NCI-H1417 (cell line): ENCODE measurements around the gene BNC2.

Source experiments
- DNase-seq, 3 experiments: peaks; one replicate each; lab custom pipeline; 2025; lab: John Stamatoyannopoulos, UW

The BNC2 gene

GRCh38 chr9:16633794-16634193 lies 236.7 kb downstream of the BNC2 start:
- DNase-seq, result no peak

- no peak for DNase-seq
Observed at GRCh38 chr9:16628413-16628812, 242.1 kb downstream of the BNC2 start.

- peak in 1 of 3 experiments; percentile 39 for DNase-seq
Observed at GRCh38 chr9:16627967-16628366, 242.5 kb downstream of the BNC2 start.

- DNase-seq, result peak in 1 of 3 experiments; percentile 39
Observed at GRCh38 chr9:16627521-16627920, 242.9 kb downstream of the BNC2 start.

- DNase-seq, result peak in 2 of 3 experiments; percentile 38 to 74
Observed at GRCh38 chr9:16626577-16627130, 243.8 kb downstream of the BNC2 start.

- DNase-seq, result peak in 1 of 3 experiments; percentile 7
Observed at GRCh38 chr9:16625811-16626210, 244.7 kb downstream of the BNC2 start.

GRCh38 chr9:16625161-16625631 lies 245.3 kb downstream of the BNC2 start:
- DNase-seq, result no peak

GRCh38 chr9:16624744-16625117 lies 245.7 kb downstream of the BNC2 start:
- no peak for DNase-seq

- DNase-seq, result no peak
Observed at GRCh38 chr9:16623989-16624743, 246.3 kb downstream of the BNC2 start.

- DNase-seq, result peak in 1 of 3 experiments; percentile 19
Observed at GRCh38 chr9:16622541-16622940, 247.9 kb downstream of the BNC2 start.

- no peak for DNase-seq
Observed at GRCh38 chr9:16619914-16620520, 250.5 kb downstream of the BNC2 start.

- no peak for DNase-seq
Observed at GRCh38 chr9:16619402-16619801, 251.1 kb downstream of the BNC2 start.

- DNase-seq, result no peak
Observed at GRCh38 chr9:16618524-16618923, 251.9 kb downstream of the BNC2 start.

- no peak for DNase-seq
Observed at GRCh38 chr9:16616686-16617085, 253.8 kb downstream of the BNC2 start.

- no peak for DNase-seq
Observed at GRCh38 chr9:16615451-16615850, 255.0 kb downstream of the BNC2 start.

- DNase-seq, result no peak
Observed at GRCh38 chr9:16613605-16614004, 256.9 kb downstream of the BNC2 start.

- no peak for DNase-seq
Observed at GRCh38 chr9:16613051-16613450, 257.4 kb downstream of the BNC2 start.

- no peak for DNase-seq
Observed at GRCh38 chr9:16612627-16613026, 257.8 kb downstream of the BNC2 start.

- no peak for DNase-seq
Observed at GRCh38 chr9:16611983-16612382, 258.5 kb downstream of the BNC2 start.

GRCh38 chr9:16611001-16611400 lies 259.5 kb downstream of the BNC2 start:
- DNase-seq, result no peak

- no peak for DNase-seq
Observed at GRCh38 chr9:16610538-16610937, 259.9 kb downstream of the BNC2 start.

- no peak for DNase-seq
Observed at GRCh38 chr9:16608906-16609305, 261.6 kb downstream of the BNC2 start.

GRCh38 chr9:16602494-16602893 lies 268.0 kb downstream of the BNC2 start:
- DNase-seq, result no peak
